Measurements from ENCODE around the gene CDK7.
A peak's percentile ranks its signal among the peaks of the same experiment; 100 is the strongest.

Gene CDK7

DNA sequence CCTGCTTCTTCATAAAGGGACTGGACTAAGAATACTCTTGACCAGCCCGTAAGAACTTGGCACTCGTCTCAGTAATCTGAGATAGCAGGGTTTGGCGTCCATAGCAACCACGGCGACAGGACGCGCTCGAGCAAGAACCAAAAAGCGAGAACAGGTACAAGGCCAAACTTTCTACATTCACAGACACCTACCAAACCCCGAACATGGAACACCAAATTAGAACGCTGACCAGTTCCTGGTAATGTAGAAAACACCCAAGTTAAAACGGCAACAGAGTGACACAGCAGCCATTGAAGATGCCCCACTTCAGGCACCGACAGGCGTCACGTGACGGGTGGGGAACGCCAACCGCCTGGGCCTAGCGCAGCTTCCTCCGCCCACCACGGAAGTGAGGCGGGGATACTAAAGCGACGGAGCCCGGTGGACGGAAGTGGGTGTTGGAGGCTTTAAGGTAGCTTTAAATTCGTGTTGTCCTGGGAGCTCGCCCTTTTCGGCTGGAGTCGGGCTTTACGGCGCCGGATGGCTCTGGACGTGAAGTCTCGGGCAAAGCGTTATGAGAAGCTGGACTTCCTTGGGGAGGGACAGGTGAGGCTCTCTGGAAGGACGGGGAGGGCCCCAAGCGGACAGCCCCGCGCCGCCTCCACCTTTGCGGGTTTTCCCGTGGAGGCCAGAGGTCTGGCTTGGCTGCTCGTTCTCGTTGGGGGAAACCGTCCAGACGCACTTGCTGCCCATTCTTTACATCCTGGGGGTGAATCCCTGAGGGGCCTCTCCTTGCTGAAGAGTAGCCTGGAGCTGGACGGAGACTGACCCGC, at the start of gene CDK7:
CDK7 (plus strand) TSS at position 430 of the 812 bp plus-strand sequence; CDS start at position 520, 90 bp downstream.
- peak within 1 kb of the TSS; percentile 78 for H3K27ac ChIP-seq (ENCODE audit: low read length)
- H3K36me3 ChIP-seq (ENCODE audit: insufficient read depth, low read depth, low read length), result peaks cover 32% of the 10 kb centered on the region
- no peaks in the 10 kb centered on the region for H3K27me3 ChIP-seq (ENCODE audit: insufficient read depth, low read length)
- H3K4me1 ChIP-seq (ENCODE audit: insufficient read depth, low read length), result no peaks in the 10 kb centered on the region
- H3K4me3 ChIP-seq (ENCODE audit: low read length), result peak within 1 kb of the TSS; percentile 94
- H3K9me3 ChIP-seq (ENCODE audit: insufficient read depth, low read depth, low read length), result no peaks in the 10 kb centered on the region
- peak within 1 kb of the TSS; percentile 98 for H3K9ac ChIP-seq (ENCODE audit: low read depth, low read length)

DNA sequence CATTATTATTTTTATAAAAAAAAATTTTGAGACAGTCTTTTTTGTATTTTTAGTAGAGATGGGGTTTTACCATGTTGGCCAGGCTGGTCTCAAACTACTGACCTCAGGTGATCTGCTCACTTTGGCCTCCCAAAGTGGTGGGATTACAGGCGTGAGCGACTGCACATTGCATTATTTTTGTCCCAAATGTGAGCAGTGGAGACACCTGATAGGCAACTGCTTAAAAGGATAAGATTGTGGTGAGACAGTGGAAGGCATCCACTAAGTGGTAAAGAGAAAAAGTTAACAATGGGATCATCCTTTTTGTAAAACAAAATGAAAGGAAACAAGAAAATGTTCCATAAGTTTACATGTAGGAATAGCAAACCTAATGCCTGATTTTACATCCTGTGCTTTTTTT, 47.3 kb upstream of the CDK7 start:
- H3K27ac ChIP-seq (ENCODE audit: low read length), result no peak overlapping the region
- peaks cover 9% of the 10 kb centered on the region for H3K36me3 ChIP-seq (ENCODE audit: insufficient read depth, low read depth, low read length)
- H3K27me3 ChIP-seq (ENCODE audit: insufficient read depth, low read length), result no peaks in the 10 kb centered on the region
- H3K9me3 ChIP-seq (ENCODE audit: insufficient read depth, low read depth, low read length), result no peaks in the 10 kb centered on the region
- H3K4me1 ChIP-seq (ENCODE audit: insufficient read depth, low read length), result 0 out of 2 replicates have a peak, but pooled peaks cover 4% of the 10 kb centered on the region
- no peak overlapping the region for H3K4me3 ChIP-seq (ENCODE audit: low read length)
- no peak overlapping the region for H3K9ac ChIP-seq (ENCODE audit: low read depth, low read length)

DNA sequence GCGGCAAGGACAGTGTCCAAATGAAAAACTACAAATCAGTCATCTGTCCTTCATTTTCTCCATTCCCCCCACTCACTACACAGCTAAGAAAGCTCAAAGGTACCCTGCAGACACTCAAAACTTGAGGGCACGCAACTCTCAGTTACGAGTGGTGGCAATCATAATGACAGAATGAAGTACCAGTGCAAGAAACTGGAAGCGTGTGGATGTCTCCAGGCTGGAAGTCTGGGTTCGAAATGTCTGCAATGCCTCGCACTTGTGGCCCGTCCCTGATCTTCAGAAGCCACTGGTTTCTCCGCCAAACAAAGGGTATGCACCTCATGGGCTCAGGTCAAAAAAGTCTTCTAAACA, 45.9 kb upstream of the CDK7 start:
- peaks cover 21% of the 10 kb centered on the region for H3K36me3 ChIP-seq (ENCODE audit: insufficient read depth, low read depth, low read length)
- peak overlapping the region; percentile 93; the same call in 1 of the 2 replicates for H3K9ac ChIP-seq (ENCODE audit: low read depth, low read length)
- H3K4me3 ChIP-seq (ENCODE audit: low read length), result peak overlapping the region; percentile 84
- peak overlapping the region; percentile 26 for H3K27ac ChIP-seq (ENCODE audit: low read length)
- 0 out of 2 replicates have a peak, but pooled peaks cover 4% of the 10 kb centered on the region for H3K4me1 ChIP-seq (ENCODE audit: insufficient read depth, low read length)
- H3K9me3 ChIP-seq (ENCODE audit: insufficient read depth, low read depth, low read length), result no peaks in the 10 kb centered on the region
- H3K27me3 ChIP-seq (ENCODE audit: insufficient read depth, low read length), result no peaks in the 10 kb centered on the region

DNA sequence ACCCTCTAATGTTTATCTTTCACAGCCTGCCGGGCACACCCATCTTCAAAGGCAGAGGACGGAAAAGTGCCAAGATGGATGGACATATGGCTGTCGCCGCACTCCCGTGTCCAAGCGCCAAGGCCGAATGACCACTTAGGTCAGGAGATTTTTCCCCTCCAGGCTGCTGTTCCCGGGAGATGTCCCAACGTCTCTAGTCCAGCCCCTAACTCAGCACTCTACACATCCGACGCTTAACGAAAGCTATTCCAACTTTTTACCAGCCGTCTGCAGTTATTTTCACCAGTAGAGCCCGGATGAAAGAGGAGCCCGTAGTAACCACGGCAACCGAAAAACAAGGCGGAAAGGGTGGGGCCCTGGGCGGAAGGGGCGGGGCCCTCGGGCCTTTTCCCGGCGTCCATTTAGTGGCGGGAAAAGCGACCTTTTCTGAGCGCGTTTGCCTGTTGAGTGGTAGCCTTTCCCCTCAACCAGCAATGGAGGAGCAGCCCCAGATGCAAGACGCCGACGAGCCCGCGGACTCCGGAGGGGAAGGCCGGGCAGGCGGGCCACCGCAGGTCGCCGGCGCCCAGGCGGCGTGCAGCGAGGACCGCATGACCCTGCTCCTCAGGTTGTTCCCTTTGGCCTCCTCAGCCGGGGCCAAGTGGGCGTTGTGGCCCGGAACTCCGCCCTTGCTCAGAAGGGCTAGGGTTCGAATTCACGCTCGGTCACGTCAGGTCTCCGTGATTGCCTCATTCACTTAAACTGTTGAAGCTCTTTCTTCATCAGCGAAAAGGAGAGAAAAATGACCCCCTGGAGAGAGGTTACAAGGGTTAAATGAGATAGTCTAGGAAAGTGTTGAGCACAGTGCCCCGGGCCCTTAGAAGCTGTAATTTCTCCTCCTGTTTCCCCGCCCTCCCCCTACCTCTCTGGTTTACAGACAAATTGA, 45.3 kb upstream of the CDK7 start, which contains the start of gene CENPH:
CENPH (plus strand) TSS at position 422 of the 925 bp plus-strand sequence; CDS start at position 474, 52 bp downstream.
- Histone ChIP-seq H3K27ac (ENCODE audit: low read length) (peak within 1 kb of the TSS; percentile 55), H3K9me3 (ENCODE audit: insufficient read depth, low read depth, low read length) (no peaks in the 10 kb centered on the region), H3K9ac (ENCODE audit: low read depth, low read length) (peak within 1 kb of the TSS; percentile 93), H3K4me1 (ENCODE audit: insufficient read depth, low read length) (0 out of 2 replicates have a peak, but pooled peaks cover 4% of the 10 kb centered on the region), H3K27me3 (ENCODE audit: insufficient read depth, low read length) (no peaks in the 10 kb centered on the region), H3K4me3 (ENCODE audit: low read length) (peak within 1 kb of the TSS; percentile 84), H3K36me3 (ENCODE audit: insufficient read depth, low read depth, low read length) (peaks cover 27% of the 10 kb centered on the region)

DNA sequence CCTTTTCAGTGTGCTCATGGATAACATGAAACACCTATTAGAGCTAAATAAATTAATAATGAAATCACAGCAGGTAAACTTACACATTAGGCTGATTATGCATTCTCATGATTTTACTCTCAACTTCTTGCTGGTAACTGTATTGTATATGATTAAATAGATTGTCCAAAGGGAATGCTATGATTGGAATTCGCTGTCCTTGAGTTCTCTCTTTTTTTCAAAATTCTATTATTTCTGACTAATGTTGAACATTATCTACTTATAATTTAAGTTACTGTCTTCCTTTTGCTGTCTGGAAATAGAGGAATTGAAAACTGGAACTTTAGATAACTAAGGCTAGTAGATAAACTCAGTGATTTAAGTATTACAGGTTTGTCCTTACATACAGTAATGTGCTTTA, 32.2 kb upstream of the CDK7 start:
- H3K9me3 ChIP-seq (ENCODE audit: insufficient read depth, low read depth, low read length), result no peaks in the 10 kb centered on the region
- H3K9ac ChIP-seq (ENCODE audit: low read depth, low read length), result no peak overlapping the region
- H3K4me3 ChIP-seq (ENCODE audit: low read length), result no peak overlapping the region
- H3K27ac ChIP-seq (ENCODE audit: low read length), result no peak overlapping the region
- peaks cover 78% of the 10 kb centered on the region for H3K36me3 ChIP-seq (ENCODE audit: insufficient read depth, low read depth, low read length)
- no peaks in the 10 kb centered on the region for H3K27me3 ChIP-seq (ENCODE audit: insufficient read depth, low read length)
- no peaks in the 10 kb centered on the region for H3K4me1 ChIP-seq (ENCODE audit: insufficient read depth, low read length)

DNA sequence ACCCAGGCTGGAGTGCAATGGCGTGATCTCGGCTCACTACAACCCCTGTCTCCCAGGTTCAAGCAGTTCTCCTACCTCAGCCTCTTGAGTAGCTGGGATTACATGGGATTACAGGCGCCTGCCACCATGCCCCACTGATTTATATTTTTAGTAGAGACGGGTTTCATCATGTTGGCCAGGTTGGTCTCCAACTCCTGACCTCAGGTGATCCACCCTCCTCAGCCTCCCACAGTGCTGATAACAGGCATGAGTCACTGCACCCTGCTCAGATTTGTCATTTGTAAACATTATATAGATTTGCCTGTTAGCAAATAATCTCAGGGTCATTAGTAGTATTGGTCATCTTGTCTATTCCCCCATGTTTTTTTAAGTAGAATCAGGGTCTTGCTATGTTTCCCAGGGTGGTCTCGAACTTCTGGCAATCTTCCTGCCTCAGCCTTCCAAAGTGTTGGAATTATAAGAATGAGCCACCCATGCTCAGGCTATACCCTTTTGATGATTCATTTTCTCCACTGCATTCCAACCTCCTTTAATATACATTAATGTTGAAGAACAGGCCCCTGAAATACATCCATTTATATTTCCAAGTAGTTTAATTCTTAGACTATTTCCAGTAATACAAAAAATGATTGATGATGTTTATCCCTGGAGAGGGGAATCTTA, 28.0 kb upstream of the CDK7 start:
- H3K4me3 ChIP-seq (ENCODE audit: low read length), result no peak overlapping the region
- H3K36me3 ChIP-seq (ENCODE audit: insufficient read depth, low read depth, low read length), result peaks cover 83% of the 10 kb centered on the region
- no peak overlapping the region for H3K27ac ChIP-seq (ENCODE audit: low read length)
- H3K4me1 ChIP-seq (ENCODE audit: insufficient read depth, low read length), result no peaks in the 10 kb centered on the region
- no peak overlapping the region for H3K9ac ChIP-seq (ENCODE audit: low read depth, low read length)
- no peaks in the 10 kb centered on the region for H3K9me3 ChIP-seq (ENCODE audit: insufficient read depth, low read depth, low read length)
- H3K27me3 ChIP-seq (ENCODE audit: insufficient read depth, low read length), result no peaks in the 10 kb centered on the region

DNA sequence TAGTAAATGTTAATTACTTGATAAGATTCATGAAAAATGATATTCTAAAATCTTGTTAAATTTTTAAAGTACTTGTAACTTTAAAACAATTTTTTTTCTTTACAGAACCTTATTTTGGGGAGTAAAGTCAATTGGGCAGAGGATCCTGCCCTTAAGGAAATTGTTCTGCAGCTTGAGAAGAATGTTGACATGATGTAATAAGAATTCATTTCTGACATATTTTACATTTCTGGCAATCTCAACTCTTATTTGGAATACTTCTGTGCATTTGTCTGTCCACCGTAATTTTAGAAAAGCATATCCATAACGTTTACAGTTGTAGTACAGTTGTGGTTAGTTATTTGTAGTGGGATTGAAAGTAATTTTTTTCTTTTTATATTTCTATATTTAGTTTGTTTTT, 25.1 kb upstream of the CDK7 start:
- Histone ChIP-seq H3K36me3 (ENCODE audit: insufficient read depth, low read depth, low read length) (peaks cover 69% of the 10 kb centered on the region), H3K27me3 (ENCODE audit: insufficient read depth, low read length) (no peaks in the 10 kb centered on the region), H3K4me3 (ENCODE audit: low read length) (no peak overlapping the region), H3K27ac (ENCODE audit: low read length) (no peak overlapping the region), H3K4me1 (ENCODE audit: insufficient read depth, low read length) (no peaks in the 10 kb centered on the region), H3K9ac (ENCODE audit: low read depth, low read length) (no peak overlapping the region), H3K9me3 (ENCODE audit: insufficient read depth, low read depth, low read length) (no peaks in the 10 kb centered on the region)

DNA sequence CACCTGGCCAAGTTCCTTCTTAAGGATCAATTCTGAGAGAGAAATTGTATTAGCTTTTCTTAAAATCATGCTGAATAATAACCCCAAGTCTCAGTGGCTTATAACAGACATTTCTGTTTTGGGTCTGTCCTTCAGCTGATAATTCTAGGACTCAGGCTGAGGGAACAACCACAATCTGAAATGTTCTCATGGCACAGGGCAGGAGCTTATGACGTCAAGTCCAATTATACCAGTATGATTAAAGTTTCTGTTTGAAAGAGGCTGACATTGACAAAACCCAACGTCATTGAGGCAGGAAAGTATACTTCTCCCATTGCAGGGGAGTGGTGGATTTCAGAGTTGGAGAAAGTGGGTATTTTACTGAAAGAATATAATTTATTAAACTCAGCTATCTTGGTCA, 23.5 kb upstream of the CDK7 start:
- Histone ChIP-seq H3K36me3 (ENCODE audit: insufficient read depth, low read depth, low read length) (peaks cover 56% of the 10 kb centered on the region), H3K4me3 (ENCODE audit: low read length) (no peak overlapping the region), H3K9me3 (ENCODE audit: insufficient read depth, low read depth, low read length) (no peaks in the 10 kb centered on the region), H3K27ac (ENCODE audit: low read length) (no peak overlapping the region), H3K4me1 (ENCODE audit: insufficient read depth, low read length) (no peaks in the 10 kb centered on the region), H3K27me3 (ENCODE audit: insufficient read depth, low read length) (no peaks in the 10 kb centered on the region), H3K9ac (ENCODE audit: low read depth, low read length) (no peak overlapping the region)

DNA sequence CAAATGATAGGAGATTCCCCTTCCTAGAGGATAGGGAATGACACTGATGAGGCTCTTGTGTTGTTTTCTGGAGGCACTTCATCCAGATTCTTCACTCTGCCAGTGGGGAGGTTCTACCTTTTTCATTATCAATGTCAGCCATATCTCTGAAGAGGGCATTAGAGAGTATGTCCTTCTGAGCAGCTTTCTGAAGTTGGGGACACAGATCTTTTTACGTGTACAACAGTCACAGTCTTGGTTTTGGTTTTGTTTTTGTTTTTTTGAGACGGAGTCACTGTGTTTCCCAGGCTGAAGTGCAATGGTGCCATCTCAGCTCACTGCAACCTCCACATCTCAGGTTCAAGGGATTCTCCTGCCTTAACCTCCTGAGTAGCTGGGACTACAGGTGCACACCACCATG, 22.7 kb upstream of the CDK7 start:
- Histone ChIP-seq H3K27ac (ENCODE audit: low read length) (no peak overlapping the region), H3K9ac (ENCODE audit: low read depth, low read length) (no peak overlapping the region), H3K9me3 (ENCODE audit: insufficient read depth, low read depth, low read length) (no peaks in the 10 kb centered on the region), H3K4me1 (ENCODE audit: insufficient read depth, low read length) (no peaks in the 10 kb centered on the region), H3K27me3 (ENCODE audit: insufficient read depth, low read length) (no peaks in the 10 kb centered on the region), H3K4me3 (ENCODE audit: low read length) (no peak overlapping the region), H3K36me3 (ENCODE audit: insufficient read depth, low read depth, low read length) (peaks cover 53% of the 10 kb centered on the region)

DNA sequence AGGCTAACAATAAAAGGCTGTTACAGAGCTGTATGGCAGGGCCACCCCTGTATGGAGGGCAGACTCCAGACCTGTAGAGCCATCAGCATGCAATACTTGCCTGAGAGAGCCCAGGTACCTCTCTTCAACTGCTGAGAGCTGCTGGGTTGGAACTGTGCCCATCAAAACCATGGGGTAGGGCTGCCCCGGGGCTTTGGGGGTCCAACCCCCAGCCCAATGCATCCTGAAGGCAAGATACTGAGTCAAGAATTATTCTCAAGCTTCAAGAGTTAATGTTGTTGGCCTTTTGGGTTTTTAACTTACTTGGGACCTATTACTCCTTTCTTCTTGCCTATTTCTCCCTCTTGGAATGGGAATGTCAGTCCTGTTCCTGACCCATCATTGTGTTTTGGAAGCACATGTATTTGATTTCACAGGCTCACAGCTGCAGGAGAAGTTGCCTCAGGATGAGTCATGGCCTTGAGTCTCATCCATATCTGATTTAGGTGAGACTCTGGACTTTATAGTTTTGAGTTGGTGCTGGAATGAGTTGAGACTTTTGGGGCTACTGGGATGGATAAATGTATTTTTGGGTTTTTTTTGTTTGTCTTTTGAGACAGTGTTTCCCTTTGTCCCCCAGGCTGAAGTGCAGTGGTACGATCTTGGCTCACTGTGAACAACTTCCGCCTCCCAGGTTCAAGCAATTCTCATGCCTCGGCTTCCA, 21.0 kb upstream of the CDK7 start:
- H3K9me3 ChIP-seq (ENCODE audit: insufficient read depth, low read depth, low read length), result no peaks in the 10 kb centered on the region
- H3K4me3 ChIP-seq (ENCODE audit: low read length), result no peak overlapping the region
- peaks cover 43% of the 10 kb centered on the region for H3K36me3 ChIP-seq (ENCODE audit: insufficient read depth, low read depth, low read length)
- H3K27ac ChIP-seq (ENCODE audit: low read length), result no peak overlapping the region
- H3K9ac ChIP-seq (ENCODE audit: low read depth, low read length), result no peak overlapping the region
- no peaks in the 10 kb centered on the region for H3K27me3 ChIP-seq (ENCODE audit: insufficient read depth, low read length)
- no peaks in the 10 kb centered on the region for H3K4me1 ChIP-seq (ENCODE audit: insufficient read depth, low read length)

DNA sequence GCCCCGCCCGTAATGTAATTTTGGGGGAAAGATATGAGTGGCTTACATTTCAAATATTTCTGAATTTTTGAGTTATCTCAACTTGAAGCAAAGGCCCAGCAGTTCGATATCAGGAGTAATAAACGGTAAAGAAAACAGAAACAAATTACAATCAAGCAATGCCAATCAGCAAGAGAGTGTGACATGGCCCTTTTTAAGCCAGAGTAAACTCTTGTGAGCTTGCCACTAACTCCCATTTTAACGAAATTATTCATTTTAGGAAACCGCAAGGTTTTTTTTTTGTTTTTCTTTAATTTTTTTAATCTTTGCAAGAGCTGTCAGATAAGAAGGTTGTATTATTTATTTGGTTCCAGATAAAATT, 17.6 kb upstream of the CDK7 start:
- Histone ChIP-seq H3K9ac (ENCODE audit: low read depth, low read length) (peak overlapping the region; percentile 95; the same call in 1 of the 2 replicates), H3K36me3 (ENCODE audit: insufficient read depth, low read depth, low read length) (peaks cover 10% of the 10 kb centered on the region; the same call in 1 of the 2 replicates), H3K27me3 (ENCODE audit: insufficient read depth, low read length) (no peaks in the 10 kb centered on the region), H3K4me3 (ENCODE audit: low read length) (peak overlapping the region; percentile 95), H3K27ac (ENCODE audit: low read length) (no peak overlapping the region), H3K4me1 (ENCODE audit: insufficient read depth, low read length) (no peaks in the 10 kb centered on the region), H3K9me3 (ENCODE audit: insufficient read depth, low read depth, low read length) (no peaks in the 10 kb centered on the region)
